T-helper 9 cell (primary cell): ENCODE data around the gene SSX1.
"Not testable (repeated sequence)": the region's sequence is repeated elsewhere in the genome, so short reads cannot be mapped to it uniquely, and the experiment has no call there.

Experiments used
- DNase-seq: peaks from one replicate; pipeline ENCODE4 v3.0.0-alpha.2; 2020
- total RNA-seq, 2 donors: gene quantifications; one replicate each; lab custom pipeline; 2026; lab: John Stamatoyannopoulos, UW

Gene SSX1
- total RNA-seq, result 0 reads per million in 2 donors

- DNase-seq, result not testable (repeated sequence)
Measured at GRCh38 chrX:48255062-48255796, at the start of gene SSX1. Gene SSX1, plus strand, starts transcription at chrX:48255392. Its CDS starts 1,850 bp downstream, at chrX:48257242.

- not testable (repeated sequence) for DNase-seq
Measured at GRCh38 chrX:48214341-48214740, 40.9 kb upstream of the SSX1 start.

GRCh38 chrX:48224196-48224595, 31.0 kb upstream of the SSX1 start:
- DNase-seq, result not testable (repeated sequence)

DNA sequence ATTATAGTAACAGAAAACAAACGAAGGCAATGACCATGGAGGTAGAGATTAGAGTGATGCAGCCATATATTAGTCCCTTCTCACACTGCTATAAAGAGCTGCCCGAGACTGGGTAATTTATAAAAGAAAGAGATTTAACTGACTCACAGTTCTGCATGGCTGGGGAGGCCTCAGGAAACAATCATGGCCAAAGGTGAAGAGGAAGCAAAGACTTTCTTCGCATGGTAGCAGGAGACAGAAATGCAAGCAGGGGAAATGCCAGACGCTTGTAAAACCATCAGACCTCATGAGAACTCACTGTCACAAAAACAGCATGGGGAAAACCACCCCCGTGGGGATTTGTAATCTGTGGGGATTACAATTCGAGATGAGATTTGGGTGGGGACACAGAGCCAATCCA, 2.2 kb upstream of the SSX1 start:
- not testable (repeated sequence) for DNase-seq

DNA sequence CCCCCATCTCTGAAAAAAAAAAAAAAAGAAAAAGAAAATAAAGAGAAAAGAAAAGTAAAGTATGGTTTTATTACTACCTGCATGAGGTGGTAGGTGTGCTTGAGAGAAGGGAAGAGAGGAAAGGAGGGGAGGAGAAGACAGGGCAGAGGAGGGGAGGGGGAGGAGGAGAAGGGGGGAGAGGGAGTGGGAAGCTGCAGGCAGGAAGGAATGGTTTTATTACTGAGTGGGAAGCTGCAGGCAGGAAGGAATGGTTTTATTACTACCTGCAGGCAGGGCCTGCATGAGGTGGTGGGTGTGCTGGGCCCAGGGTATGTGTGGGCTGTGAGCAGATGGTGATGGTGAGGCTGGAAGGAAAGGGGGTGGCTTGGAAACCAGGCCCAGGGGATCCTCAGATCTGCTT, 19.2 kb downstream of the SSX1 start:
- not testable (repeated sequence) for DNase-seq

DNA sequence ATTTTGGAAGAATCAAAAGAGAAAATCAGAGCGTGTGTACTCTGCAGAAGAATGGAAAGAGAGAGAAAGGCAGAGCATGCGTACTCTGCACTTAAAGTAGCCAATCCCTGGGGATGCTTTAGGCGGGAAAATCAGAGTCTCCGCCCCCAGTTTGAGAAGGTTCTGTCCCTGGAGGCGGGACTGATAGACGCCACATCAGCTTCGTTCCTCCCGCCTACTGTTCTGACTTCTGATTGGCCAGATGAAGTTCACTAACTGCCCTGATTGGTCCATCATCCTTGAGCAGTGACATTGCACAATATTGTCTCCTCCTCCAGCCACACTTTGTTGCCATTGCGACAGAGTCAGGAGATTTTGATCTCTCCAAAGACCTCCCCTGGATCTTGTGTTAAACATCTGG, 23.8 kb downstream of the SSX1 start:
- no peak for DNase-seq

DNA sequence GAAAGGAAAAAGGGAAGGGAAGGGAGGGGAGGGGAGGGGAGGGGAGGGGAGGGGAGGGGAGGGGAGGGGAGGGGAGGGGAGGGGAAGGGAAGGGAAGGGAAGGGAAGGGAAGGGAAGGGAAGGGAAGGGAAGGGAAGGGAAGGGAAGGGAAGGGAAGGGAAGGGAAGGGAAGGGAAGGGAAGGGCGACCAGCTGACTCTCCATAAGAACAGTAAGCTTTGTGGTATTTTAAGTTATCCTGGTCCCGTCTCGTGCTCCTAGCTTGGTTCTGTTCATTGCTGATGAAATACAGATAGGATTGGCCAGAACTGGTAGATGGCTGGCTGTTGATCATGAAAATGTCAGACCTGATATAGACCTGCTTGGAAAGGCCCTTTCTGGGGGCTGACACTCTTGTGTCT, 25.5 kb downstream of the SSX1 start:
- DNase-seq, result not testable (repeated sequence)

- no peak for DNase-seq
Measured at GRCh38 chrX:48306175-48306574, 51.0 kb downstream of the SSX1 start.

DNA sequence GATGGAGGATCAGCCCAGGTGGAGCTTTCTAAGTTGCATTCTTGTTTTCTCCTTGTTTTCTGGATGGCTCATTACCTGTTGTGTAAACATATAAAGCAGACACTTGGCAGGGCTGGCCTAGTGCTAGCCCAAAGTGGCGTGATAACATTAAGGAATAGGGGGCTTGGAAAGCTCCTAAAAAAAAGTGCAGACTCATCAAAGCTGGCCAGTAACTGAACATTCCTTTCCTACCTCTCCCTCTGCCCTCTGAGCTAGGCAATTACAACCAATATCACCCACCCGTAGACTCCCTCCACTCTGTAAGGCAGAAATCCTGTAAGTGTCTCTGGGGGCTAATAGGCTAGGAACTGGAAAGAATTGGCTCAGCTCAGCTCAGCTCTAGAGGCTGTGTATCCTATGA, 58.8 kb downstream of the SSX1 start:
- not testable (repeated sequence) for DNase-seq
